Gastrocnemius medialis (tissue), 4 donors: ENCODE data around the gene UBE2L3. TPM values are rescaled to one million over a fixed set of nuclear protein-coding genes. Genes with fewer than 3 reads are reported as not detected.
"Not testable (repeated sequence)": the region's sequence is repeated elsewhere in the genome, so short reads cannot be mapped to it uniquely, and the experiment has no call there.

ENCODE experiments used
- ATAC-seq, 2 donors: fragments of 150-250 bp; one replicate each; pipeline ENCODE4 v1.9.1; 2016
- DNase-seq, 2 donors: peaks; one replicate each; pipeline ENCODE4 v3.0.0-alpha.2; 2019
- H3K27ac ChIP-seq, 4 donors: fragments of 200-600 bp; sonication (generic); 1 replicate in 1 of 4; 2 replicates in 3 of 4; pipeline ENCODE4 v1.5.1; 2016 to 2018; ENCODE audit warnings: mild to moderate bottlenecking in 2 of 4, moderate library complexity in 1 of 4
- H3K27me3 ChIP-seq, 3 donors: fragments of 200-600 bp; sonication (generic) in 2 of 3; 1 replicate in 1 of 3; 2 replicates in 2 of 3; pipeline versions ENCODE4 v1.5.1 to v1.6.0; 2016 to 2019; ENCODE audit warnings: mild to moderate bottlenecking in 1 of 3, moderate library complexity in 1 of 3
- H3K36me3 ChIP-seq, 2 donors: fragments of 200-600 bp; sonication (generic) in 1 of 2; one replicate each; pipeline ENCODE4 v1.5.1; 2017 to 2018
- H3K4me1 ChIP-seq, 2 donors: fragments of 200-600 bp; sonication (generic) in 1 of 2; one replicate each; pipeline ENCODE4 v1.5.1; 2016 to 2017; ENCODE audit warnings: mild to moderate bottlenecking in 2 of 2
- H3K4me3 ChIP-seq, 4 donors: fragments of 200-600 bp; sonication (generic) in 3 of 4; 1 replicate in 1 of 4; 2 replicates in 3 of 4; pipeline ENCODE4 v1.5.1; 2016 to 2019; ENCODE audit warnings: mild to moderate bottlenecking in 2 of 4
- H3K9me3 ChIP-seq, 3 donors: fragments of 200-600 bp; sonication (generic) in 2 of 3; 1 replicate in 1 of 3; 2 replicates in 2 of 3; pipeline ENCODE4 v1.5.1; 2016 to 2019
- CTCF ChIP-seq, 5 experiments: fragments of 450-650 bp in 3 of 5; fragments of 200-600 bp in 2 of 5; sonication (generic) in 2 of 5; IDR thresholded peaks in 4 of 5; conservative IDR thresholded peaks in 1 of 5; 1 replicate in 4 of 5; 2 replicates in 1 of 5; pipeline ENCODE4 v1.5.1; 2016 to 2019; ENCODE audit warnings: antibody characterized with exemption in 5 of 5, mild to moderate bottlenecking in 3 of 5, moderate library complexity in 3 of 5
- POLR2A ChIP-seq, 2 donors: fragments of 450-650 bp; IDR thresholded peaks; one replicate each; pipeline ENCODE4 v1.6.1; 2017; ENCODE audit warnings: antibody characterized with exemption in 2 of 2, mild to moderate bottlenecking in 2 of 2, moderate library complexity in 2 of 2
- in situ Hi-C, 4 donors: fragments of 200-750 bp; cut with MboI; loops; one replicate each; pipeline versions ENCODE4 v1.15.0 to v1.8.0; 2017; ENCODE audit warnings: low sequenced_read_pairs in 4 of 4
- intact Hi-C: fragments of 100-400 bp; cut with DNase I; formaldehyde crosslinking; loops from one replicate; pipeline ENCODE4 v1.15.1; 2023; ENCODE audit warnings: low total_unique reads
- total RNA-seq, 4 donors: library from RNA; depleted of rRNA; stranded (reverse); fragments of >200 nt; gene quantifications; one replicate each; pipeline versions ENCODE4 v1.1.0 to v1.2.3, GENCODE V29; 2016

Gene UBE2L3
- total RNA-seq, 4 donors from 2014 or later, result 61.5 to 88.7 (median 70.5) TPM

- in situ Hi-C loops (no loop called here), intact Hi-C loops (no loop called here)
- DNase-seq (no peak), ATAC-seq (no peak)
- Histone ChIP-seq H3K9me3 (no peaks in the 10 kb centered on the region), H3K4me3 (no peak overlapping the region), H3K4me1 (peaks cover 48 to 63% of the 10 kb centered on the region in 2 donors), H3K36me3 (no peaks in the 10 kb centered on the region), H3K27me3 (no peaks in the 10 kb centered on the region), H3K27ac (no peak overlapping the region)
- no peak for TF ChIP-seq POLR2A (IDR thresholded peaks at IDR 0.05)
- TF ChIP-seq CTCF (IDR thresholded peaks at IDR 0.05 in 4 of 5, conservative IDR thresholded peaks at IDR 0.05 in 1 of 5), result no peak
These were observed 6.4 kb downstream of the UBE2L3 start for GRCh38 chr22:21573750-21574494.

- intact Hi-C loops, result no loop called here
- H3K27ac ChIP-seq, result no peak overlapping the region
- no peaks in the 10 kb centered on the region for H3K36me3 ChIP-seq
- no peak overlapping the region for H3K4me3 ChIP-seq
- DNase-seq (no peak), ATAC-seq (no peak)
- TF ChIP-seq POLR2A (IDR thresholded peaks at IDR 0.05) (no peak), CTCF (IDR thresholded peaks at IDR 0.05 in 4 of 5, conservative IDR thresholded peaks at IDR 0.05 in 1 of 5) (no peak)
- H3K4me1 ChIP-seq, result peaks cover 26 to 28% of the 10 kb centered on the region in 2 donors
- H3K27me3 ChIP-seq, result no peaks in the 10 kb centered on the region
- in situ Hi-C loops, result no loop called here
- no peaks in the 10 kb centered on the region for H3K9me3 ChIP-seq
These were observed 11.9 kb downstream of the UBE2L3 start for GRCh38 chr22:21579474-21579851.

- DNase-seq, in situ Hi-C loops, H3K36me3 ChIP-seq, intact Hi-C loops, H3K9me3 ChIP-seq, ATAC-seq, H3K4me3 ChIP-seq, H3K27me3 ChIP-seq, H3K27ac ChIP-seq: not testable (repeated sequence)
- H3K4me1 ChIP-seq, result peaks cover 22 to 23% of the 10 kb centered on the region in 2 donors
These were observed 13.1 kb downstream of the UBE2L3 start for GRCh38 chr22:21580623-21581007.

GRCh38 chr22:21581009-21581713 is 13.6 kb downstream of the UBE2L3 start:
- ATAC-seq, H3K36me3 ChIP-seq, H3K27ac ChIP-seq, in situ Hi-C loops, H3K9me3 ChIP-seq, intact Hi-C loops, H3K4me3 ChIP-seq, DNase-seq, H3K27me3 ChIP-seq: not testable (repeated sequence)
- peaks cover 23 to 28% of the 10 kb centered on the region in 2 donors for H3K4me1 ChIP-seq

- no peak for ATAC-seq
- Histone ChIP-seq H3K36me3 (no peaks in the 10 kb centered on the region), H3K9me3 (no peaks in the 10 kb centered on the region), H3K27me3 (no peaks in the 10 kb centered on the region), H3K4me1 (peaks cover 18 to 38% of the 10 kb centered on the region in 2 donors), H3K27ac (no peak overlapping the region), H3K4me3 (no peak overlapping the region)
- TF ChIP-seq POLR2A (IDR thresholded peaks at IDR 0.05) (no peak), CTCF (IDR thresholded peaks at IDR 0.05 in 4 of 5, conservative IDR thresholded peaks at IDR 0.05 in 1 of 5) (no peak)
- no peak for DNase-seq
- in situ Hi-C loops, result no loop called here
- intact Hi-C loops, result no loop called here
These were observed 15.6 kb downstream of the UBE2L3 start for GRCh38 chr22:21582801-21583740.
